H1 (cell line): ENCODE results near the gene FCRLB. TPM values are rescaled to one million over a fixed set of nuclear protein-coding genes. Genes with fewer than 3 reads are reported as not detected.

Source experiments
- KDM4A ChIP-seq: IDR thresholded peaks from one replicate; pipeline ENCODE4 v1.7.1; 2012; ENCODE audit warnings: low read depth, mild to moderate bottlenecking, moderate library complexity, low read length, inconsistent platforms; ENCODE audit not compliant: severe bottlenecking
- NRF1 ChIP-seq: IDR thresholded peaks from 2 replicates; pipeline ENCODE4 v1.6.1; 2011; ENCODE audit warnings: mild to moderate bottlenecking, low read depth, low read length, improper control_type of control experiment
- POLR2A ChIP-seq, 2 experiments: IDR thresholded peaks; 1 replicate in 1 of 2; 2 replicates in 1 of 2; pipeline ENCODE4 v1.6.1; 2011; ENCODE audit warnings: low read depth in 2 of 2, low read length in 2 of 2, mild to moderate bottlenecking in 2 of 2; ENCODE audit errors: control extremely low read depth in 1 of 2
- TAF7 ChIP-seq: optimal IDR thresholded peaks from 2 replicates; pipeline ENCODE3; 2011; ENCODE audit warnings: low read depth, mild to moderate bottlenecking, inconsistent platforms, low read length, moderate library complexity, borderline replicate concordance
- TBP ChIP-seq: IDR thresholded peaks from 2 replicates; pipeline ENCODE4 v1.6.1; 2011; ENCODE audit warnings: low read depth, low read length, improper control_type of control experiment
- polyA plus RNA-seq, 7 experiments: library from polyadenylated mRNA; depleted of rRNA in 3 of 7; stranded (reverse) in 5 of 7; unstranded in 2 of 7; fragments of >200 nt in 5 of 7; fragments of 200-250 nt in 2 of 7; gene quantifications; 1 replicate in 5 of 7; 2 replicates in 1 of 7; 4 replicates in 1 of 7; pipeline versions ENCODE4 v1.2.1 to v1.2.3, GENCODE V29; 2011 to 2013; ENCODE audit warnings: missing spikeins in 2 of 7, mixed read lengths in 2 of 7
- total RNA-seq: library from RNA; stranded (reverse); fragmentation: NEBNext Ultra II Directional; extraction: Animal tissue kit (Norgen Biotek cat#: 25700); gene quantifications from 2 replicates; pipeline ENCODE4 v1.2.1, GENCODE V29; 2021

FCRLB gene
- total and polyA plus RNA-seq, 2 of the 8 experiments (the other 6 are each of a cell fraction or from before 2014, with no cell fraction given): 0.14 to 0.24 TPM

- TF ChIP-seq NRF1 (no peak), KDM4A (peak; percentile 72), TAF7 (peak; percentile 47), POLR2A (IDR thresholded peaks at IDR 0.05; ENCODE audit: control extremely low read depth in 1 of 2, low read depth in 2 of 2, low read length in 2 of 2) (peak in 1 of 2 experiments; percentile 58; a peak in 2 of 3 replicates), TBP (0 out of 2 replicates have a peak, but pooled peaks have one; percentile 11)
Observed at GRCh38 chr1:161727256-161727924, 6.0 kb downstream of the FCRLB start (continued).
